Stomach smooth muscle (tissue), 2 donors: ENCODE results near the gene LRRN2.

Source experiments
- H3K27ac ChIP-seq: one replicate; pipeline ENCODE4 v1.7.0; 2013; ENCODE audit warnings: mild to moderate bottlenecking, low read length, inconsistent platforms
- H3K27me3 ChIP-seq, 2 donors: one replicate each; pipeline ENCODE4 v1.7.0; 2013; ENCODE audit warnings: low read length in 2 of 2; ENCODE audit not compliant: insufficient read depth in 2 of 2, control insufficient read depth in 1 of 2
- H3K36me3 ChIP-seq, 2 donors: one replicate each; pipeline ENCODE4 v1.7.0; 2013; ENCODE audit warnings: low read length in 2 of 2; ENCODE audit not compliant: control insufficient read depth in 2 of 2, insufficient read depth in 2 of 2
- H3K4me1 ChIP-seq: one replicate; pipeline ENCODE4 v1.7.0; 2013; ENCODE audit warnings: low read length; ENCODE audit not compliant: control insufficient read depth, insufficient read depth
- H3K4me3 ChIP-seq, 2 donors: one replicate each; pipeline ENCODE4 v1.7.0; 2013; ENCODE audit warnings: low read length in 2 of 2
- H3K9ac ChIP-seq, 2 donors: one replicate each; pipeline ENCODE4 v1.7.0; 2013; ENCODE audit warnings: low read length in 2 of 2, mild to moderate bottlenecking in 1 of 2
- H3K9me3 ChIP-seq, 2 donors: one replicate each; pipeline ENCODE4 v1.7.0; 2013; ENCODE audit warnings: low read length in 2 of 2; ENCODE audit not compliant: control insufficient read depth in 2 of 2
- donor health status: healthy.
- donor health status: Pancreatic carcinoma.

Gene LRRN2

GRCh38 chr1:204647114-204647804 is 38.3 kb downstream of the LRRN2 start:
- H3K9ac ChIP-seq: no peak overlapping the region
- no peaks in the 10 kb centered on the region for H3K36me3 ChIP-seq
- H3K4me3 ChIP-seq: no peak overlapping the region
- no peaks in the 10 kb centered on the region for H3K9me3 ChIP-seq
- peaks cover 6% of the 10 kb centered on the region for H3K4me1 ChIP-seq
- H3K27me3 ChIP-seq: no peaks in the 10 kb centered on the region
- no peak overlapping the region for H3K27ac ChIP-seq

GRCh38 chr1:204645666-204646065 is 39.9 kb downstream of the LRRN2 start:
- Histone ChIP-seq H3K9ac (no peak overlapping the region), H3K27ac (no peak overlapping the region), H3K4me3 (no peak overlapping the region), H3K4me1 (no peaks in the 10 kb centered on the region), H3K9me3 (no peaks in the 10 kb centered on the region), H3K36me3 (no peaks in the 10 kb centered on the region), H3K27me3 (no peaks in the 10 kb centered on the region)

DNA sequence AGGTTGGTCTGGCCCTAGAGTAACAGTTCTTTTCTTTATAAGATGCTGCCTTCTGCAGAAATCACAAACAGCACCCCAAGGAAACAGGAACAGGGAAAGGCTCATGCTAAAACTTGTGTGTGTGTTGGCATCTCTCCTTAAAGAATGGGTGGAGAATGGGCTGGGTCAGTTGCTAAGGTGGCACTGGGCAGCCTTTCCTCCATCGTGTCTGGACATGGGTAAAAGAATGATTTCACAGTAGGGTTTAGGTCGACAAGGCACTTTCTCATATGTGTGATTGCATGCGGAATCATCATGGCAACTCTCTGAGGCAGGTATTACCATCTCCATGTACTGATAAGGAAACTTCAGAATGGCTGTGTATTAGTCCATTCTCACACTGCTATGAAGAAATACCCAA is 40.3 kb downstream of the LRRN2 start:
- no peaks in the 10 kb centered on the region for H3K9me3 ChIP-seq
- H3K36me3 ChIP-seq: no peaks in the 10 kb centered on the region
- H3K27ac ChIP-seq: no peak overlapping the region
- H3K4me3 ChIP-seq: no peak overlapping the region
- H3K27me3 ChIP-seq: no peaks in the 10 kb centered on the region
- no peak overlapping the region for H3K9ac ChIP-seq
- H3K4me1 ChIP-seq: no peaks in the 10 kb centered on the region

DNA sequence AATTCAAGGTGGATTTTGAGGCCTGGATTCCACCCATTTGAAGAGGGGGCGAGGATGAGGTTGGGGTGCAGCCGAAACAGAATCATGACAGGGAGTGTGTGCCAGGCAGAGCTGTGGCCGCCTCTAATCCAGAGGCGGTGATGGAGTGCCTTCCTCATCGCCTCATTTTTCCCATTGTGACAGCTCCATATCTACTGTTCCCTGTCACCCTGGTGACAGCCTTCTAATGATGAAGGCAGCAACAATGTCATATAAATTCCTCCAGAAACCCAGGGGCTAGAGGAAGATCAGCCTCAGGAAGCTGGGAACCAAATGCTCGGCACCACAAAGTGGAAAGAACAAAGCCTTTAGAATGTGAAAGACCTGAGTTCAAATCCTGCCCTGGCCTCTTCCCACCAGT is 42.0 kb downstream of the LRRN2 start:
- Histone ChIP-seq H3K9ac (no peak overlapping the region), H3K27me3 (no peaks in the 10 kb centered on the region)

GRCh38 chr1:204641936-204642335 is 43.6 kb downstream of the LRRN2 start:
- Histone ChIP-seq H3K4me1 (peaks cover 9% of the 10 kb centered on the region), H3K9me3 (no peaks in the 10 kb centered on the region), H3K27ac (no peak overlapping the region), H3K9ac (no peak overlapping the region), H3K27me3 (no peaks in the 10 kb centered on the region), H3K36me3 (no peaks in the 10 kb centered on the region), H3K4me3 (no peak overlapping the region)

More for the DNA sequence above, 42.0 kb downstream of the LRRN2 start:
- no peaks in the 10 kb centered on the region for H3K9me3 ChIP-seq
- H3K4me1 ChIP-seq: peaks cover 4% of the 10 kb centered on the region
- no peak overlapping the region for H3K4me3 ChIP-seq
- no peak overlapping the region for H3K27ac ChIP-seq
- no peaks in the 10 kb centered on the region for H3K36me3 ChIP-seq

- H3K9ac ChIP-seq: no peak overlapping the region
- H3K36me3 ChIP-seq: no peaks in the 10 kb centered on the region
- peaks cover 9% of the 10 kb centered on the region for H3K4me1 ChIP-seq
- H3K27me3 ChIP-seq: no peaks in the 10 kb centered on the region
- no peak overlapping the region for H3K4me3 ChIP-seq
- H3K9me3 ChIP-seq: no peaks in the 10 kb centered on the region
- H3K27ac ChIP-seq: no peak overlapping the region
Measured at GRCh38 chr1:204641455-204641854, 44.1 kb downstream of the LRRN2 start.

DNA sequence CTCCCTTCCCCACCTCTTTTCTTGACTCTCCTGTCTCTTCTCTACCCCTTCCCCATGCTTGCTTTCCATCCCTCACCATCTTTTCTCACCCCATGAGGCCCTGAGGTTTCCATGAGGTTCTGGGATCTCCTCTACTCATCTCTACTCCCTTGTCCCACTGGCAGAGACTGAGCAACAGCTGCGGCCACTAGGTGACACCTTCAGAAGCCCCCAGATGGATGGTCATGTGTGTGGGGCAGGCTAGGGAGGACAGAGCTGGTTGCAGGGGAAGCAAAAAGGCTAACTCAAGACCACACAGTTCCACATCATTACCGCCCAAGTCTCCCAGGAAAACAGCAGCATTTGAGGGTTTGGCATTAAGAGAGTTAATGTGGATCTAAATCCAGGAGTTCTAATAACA is 45.0 kb downstream of the LRRN2 start:
- Histone ChIP-seq H3K9ac (no peak overlapping the region), H3K4me3 (no peak overlapping the region), H3K27me3 (no peaks in the 10 kb centered on the region)

DNA sequence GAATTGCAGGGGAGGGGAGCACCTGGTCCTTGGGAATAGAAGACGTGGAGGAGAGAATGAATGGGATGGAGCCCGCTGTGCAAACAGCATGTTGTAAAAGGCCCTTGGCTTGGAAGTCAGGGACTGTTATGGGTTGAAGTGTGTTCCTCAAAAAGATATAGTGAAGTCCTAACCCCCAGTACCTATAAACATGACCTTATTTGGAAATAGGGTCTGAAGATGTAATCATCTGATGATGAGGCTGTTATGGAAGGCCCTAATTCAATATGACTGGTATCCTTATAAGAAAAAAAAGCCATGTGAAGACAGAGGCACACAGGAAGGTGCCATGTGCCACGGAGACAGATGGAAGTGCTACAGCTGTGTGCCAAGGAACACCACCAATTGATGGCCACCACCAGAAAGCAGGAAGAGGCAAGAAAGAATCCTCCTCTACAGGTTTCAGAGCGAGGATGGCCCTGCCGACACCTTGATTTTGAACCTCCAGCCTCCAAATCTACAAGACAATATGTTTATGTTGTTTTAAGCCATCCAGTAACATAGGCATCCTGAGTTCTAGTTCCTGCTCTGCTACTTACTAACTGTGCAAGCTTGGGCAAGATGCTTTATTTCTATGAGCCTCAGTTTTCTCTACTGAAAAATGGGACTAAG is 51.2 kb downstream of the LRRN2 start:
- H3K9ac ChIP-seq: no peak overlapping the region

More for the DNA sequence above, 45.0 kb downstream of the LRRN2 start:
- H3K9me3 ChIP-seq: no peaks in the 10 kb centered on the region
- H3K4me1 ChIP-seq: peaks cover 9% of the 10 kb centered on the region
- H3K27ac ChIP-seq: no peak overlapping the region
- no peaks in the 10 kb centered on the region for H3K36me3 ChIP-seq

DNA sequence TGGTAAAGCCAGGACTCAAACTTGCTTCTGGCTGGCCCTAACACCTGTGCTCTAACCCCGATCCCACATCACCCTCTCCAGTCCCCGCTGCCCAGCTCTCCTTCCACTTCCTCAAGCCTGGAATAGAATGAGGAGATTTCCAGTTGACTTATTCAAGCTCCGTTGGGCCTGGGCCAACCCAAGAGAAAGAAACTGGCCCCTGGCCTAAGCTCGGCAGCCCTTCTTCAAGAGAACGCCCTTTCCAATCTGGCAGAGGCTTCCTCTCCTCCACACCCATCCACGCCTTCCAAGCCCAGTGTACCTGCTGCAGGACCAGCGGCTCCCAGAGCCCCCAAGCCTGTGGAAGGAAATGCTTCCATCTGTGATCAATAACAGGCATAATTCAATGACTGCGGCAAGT is 51.9 kb downstream of the LRRN2 start:
- H3K9me3 ChIP-seq: no peaks in the 10 kb centered on the region

More for the DNA sequence above, 51.2 kb downstream of the LRRN2 start:
- H3K27me3 ChIP-seq: no peaks in the 10 kb centered on the region
- no peaks in the 10 kb centered on the region for H3K9me3 ChIP-seq
- H3K27ac ChIP-seq: no peak overlapping the region
- no peaks in the 10 kb centered on the region for H3K36me3 ChIP-seq
- H3K4me1 ChIP-seq: peaks cover 9% of the 10 kb centered on the region
- no peak overlapping the region for H3K4me3 ChIP-seq

GRCh38 chr1:204630132-204630905 is 55.2 kb downstream of the LRRN2 start:
- peaks cover 0 to 2% of the 10 kb centered on the region in 2 donors for H3K27me3 ChIP-seq
- H3K36me3 ChIP-seq: no peaks in the 10 kb centered on the region
- no peak overlapping the region for H3K4me3 ChIP-seq
- H3K4me1 ChIP-seq: no peaks in the 10 kb centered on the region
- H3K27ac ChIP-seq: no peak overlapping the region
- H3K9me3 ChIP-seq: no peaks in the 10 kb centered on the region
- H3K9ac ChIP-seq: no peak overlapping the region

More for the DNA sequence above, 51.9 kb downstream of the LRRN2 start:
- Histone ChIP-seq H3K36me3 (no peaks in the 10 kb centered on the region), H3K27me3 (no peaks in the 10 kb centered on the region), H3K27ac (no peak overlapping the region), H3K9ac (no peak overlapping the region), H3K4me1 (peaks cover 7% of the 10 kb centered on the region), H3K4me3 (no peak overlapping the region)
